Muscle of leg (tissue), 16 donors: ENCODE measurements around the gene FAM131C. TPM values are rescaled to one million over a fixed set of nuclear protein-coding genes. Genes with fewer than 3 reads are reported as not detected.

ENCODE experiments used
- DNase-seq: peaks from one replicate; pipeline ENCODE4 v3.0.0; 2013
- H3K27ac ChIP-seq: one replicate; pipeline ENCODE4 v1.5.1; 2013; ENCODE audit warnings: mild to moderate bottlenecking, low read length, control low read depth
- H3K27me3 ChIP-seq: one replicate; pipeline ENCODE4 v1.6.1; 2013; ENCODE audit warnings: low read length; ENCODE audit not compliant: control insufficient read depth, insufficient read depth
- H3K36me3 ChIP-seq: one replicate; pipeline ENCODE4 v1.6.1; 2013; ENCODE audit warnings: low read length; ENCODE audit not compliant: control insufficient read depth, insufficient read depth
- H3K4me1 ChIP-seq: one replicate; pipeline ENCODE4 v1.6.1; 2013; ENCODE audit warnings: low read length; ENCODE audit not compliant: control insufficient read depth, insufficient read depth
- H3K4me3 ChIP-seq: one replicate; pipeline ENCODE4 v1.5.1; 2013; ENCODE audit warnings: low read length, control low read depth
- H3K9me3 ChIP-seq: replicated peaks from 2 replicates; pipeline ENCODE4 v1.6.1; 2013; ENCODE audit warnings: low read depth, low read length; ENCODE audit not compliant: control insufficient read depth
- WGBS: methylation state at CpG from one replicate; pipeline ENCODE4 v1.1.5; 2013; ENCODE audit warnings: missing lambda C conversion rate; ENCODE audit not compliant: insufficient coverage; 5-methylcytosine and 5-hydroxymethylcytosine counted together
- long read RNA-seq, 11 donors: transcript quantifications; one replicate each; lab custom pipeline, GENCODE V29; 2026
- polyA plus RNA-seq, 8 donors: library from polyadenylated mRNA; unstranded; fragments of 120-200 nt; gene quantifications; one replicate each; pipeline versions ENCODE4 v1.2.1 to v1.2.3, GENCODE V29; 2013; ENCODE audit warnings: inconsistent platforms in 1 of 8, low replicate concordance in 1 of 8; ENCODE audit not compliant: insufficient read length in 8 of 8, insufficient read depth in 1 of 8
- total RNA-seq: library from RNA; stranded (reverse); fragments of 120-200 nt; gene quantifications from one replicate; pipeline ENCODE4 v1.2.4, GENCODE V29; 2013

Gene FAM131C, protein sequence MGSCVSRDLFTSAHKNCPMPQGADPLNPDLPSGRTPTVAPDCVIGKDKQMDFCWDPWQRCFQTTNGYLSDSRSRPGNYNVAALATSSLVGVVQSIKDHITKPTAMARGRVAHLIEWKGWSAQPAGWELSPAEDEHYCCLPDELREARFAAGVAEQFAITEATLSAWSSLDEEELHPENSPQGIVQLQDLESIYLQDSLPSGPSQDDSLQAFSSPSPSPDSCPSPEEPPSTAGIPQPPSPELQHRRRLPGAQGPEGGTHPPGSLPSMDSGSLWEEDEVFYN
- total RNA-seq: 0.09 TPM
- under 1 TPM in 6 of 8 donors, not detected in 2; 0.09 to 0.53 (median 0.15) TPM for polyA plus RNA-seq
- long read RNA-seq, donor 1: 0 reads
- long read RNA-seq, donor 2: 0 reads
- long read RNA-seq, donor 3: 0 reads
- long read RNA-seq, donor 4: 0 reads
- long read RNA-seq, donor 5: 0 reads
- long read RNA-seq, donor 6: 0 reads
- long read RNA-seq, donor 7: 0 reads
- long read RNA-seq, donor 8: 0 reads
- long read RNA-seq, donor 9: 0 reads
- long read RNA-seq, donor 10: 0 reads
- long read RNA-seq, donor 11: 0 reads

- H3K36me3 ChIP-seq: no peaks in the 10 kb centered on the region
- peak within 1 kb of the TSS; percentile 24 for H3K4me3 ChIP-seq
- H3K9me3 ChIP-seq: no peaks in the 10 kb centered on the region
- no peak for DNase-seq
- H3K27ac ChIP-seq: no peak within 1 kb of the TSS
- peaks cover 25% of the 10 kb centered on the region for H3K27me3 ChIP-seq
- WGBS: 1% methylated on average over 37 of the region's 54 CpGs
- peaks cover 10% of the 10 kb centered on the region for H3K4me1 ChIP-seq
These were observed at the start of gene FAM131C for GRCh38 chr1:16073490-16074119. Gene FAM131C (minus strand): TSS chr1:16073651. CDS start chr1:16073442, 209 bp downstream.

- Histone ChIP-seq H3K4me1 (peaks cover 10% of the 10 kb centered on the region), H3K36me3 (peaks cover 13% of the 10 kb centered on the region), H3K27me3 (no peaks in the 10 kb centered on the region), H3K4me3 (no peak overlapping the region), H3K9me3 (no peaks in the 10 kb centered on the region), H3K27ac (no peak overlapping the region)
- WGBS: 61% methylated on average over 5 of the region's 6 CpGs
- no peak for DNase-seq
These were observed 49.5 kb upstream of the FAM131C start for GRCh38 chr1:16122916-16123315.

GRCh38 chr1:16122350-16122881 lies 49.0 kb upstream of the FAM131C start:
- DNase-seq: peak; percentile 1
- H3K27ac ChIP-seq: no peak overlapping the region
- H3K9me3 ChIP-seq: no peaks in the 10 kb centered on the region
- H3K36me3 ChIP-seq: peaks cover 13% of the 10 kb centered on the region
- peaks cover 9% of the 10 kb centered on the region for H3K4me1 ChIP-seq
- no peak overlapping the region for H3K4me3 ChIP-seq
- H3K27me3 ChIP-seq: no peaks in the 10 kb centered on the region
- WGBS: 45% methylated on average over 3 of the region's 4 CpGs

DNA sequence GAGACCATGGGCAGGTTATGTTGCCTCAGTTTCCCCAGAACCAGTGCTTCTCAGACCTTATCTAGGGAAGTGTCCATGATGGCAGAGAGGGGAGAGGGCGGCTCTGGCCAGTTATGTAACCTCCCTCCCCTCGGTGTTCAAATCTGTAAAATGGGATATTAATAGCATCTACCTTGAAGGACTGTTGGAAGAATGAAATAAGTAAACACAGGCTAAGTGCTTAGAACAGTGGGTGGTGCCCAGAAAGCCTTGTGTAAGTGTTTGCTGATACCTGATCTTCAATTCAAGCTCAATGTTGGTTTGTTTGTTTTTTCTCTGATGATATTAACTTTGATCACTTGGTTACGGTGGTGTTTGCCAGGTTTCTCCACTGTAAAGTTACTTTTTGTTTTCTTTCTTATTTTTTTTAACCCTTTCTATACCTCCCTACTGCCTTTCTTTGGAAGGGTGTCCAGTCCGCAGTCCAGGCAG lies 47.5 kb upstream of the FAM131C start:
- H3K27ac ChIP-seq: no peak overlapping the region
- no peaks in the 10 kb centered on the region for H3K27me3 ChIP-seq
- DNase-seq: no peak
- WGBS: no CpG with 5 or more reads among the region's 4 CpGs
- H3K4me3 ChIP-seq: no peak overlapping the region
- H3K9me3 ChIP-seq: no peaks in the 10 kb centered on the region
- H3K4me1 ChIP-seq: peaks cover 6% of the 10 kb centered on the region
- H3K36me3 ChIP-seq: peaks cover 13% of the 10 kb centered on the region

DNA sequence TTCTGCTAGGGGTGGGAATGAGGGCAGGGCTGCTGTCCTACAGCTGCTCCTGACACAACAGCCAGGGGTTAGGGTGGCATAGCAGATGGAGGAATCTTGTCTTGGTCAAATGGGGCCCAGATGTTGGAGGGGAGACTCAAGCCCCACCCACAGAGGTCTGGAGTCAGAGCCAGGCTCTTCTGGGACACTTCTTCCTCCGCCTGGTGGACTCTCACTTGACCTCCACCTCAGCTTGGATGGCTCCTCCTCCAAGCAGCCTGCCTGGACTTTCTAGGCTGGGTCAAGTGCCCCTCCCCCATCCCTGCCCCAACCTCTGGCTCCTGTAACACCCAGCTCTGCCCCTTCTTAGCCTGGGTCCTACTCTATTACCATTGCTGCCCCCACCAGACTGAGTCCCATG lies 47.0 kb upstream of the FAM131C start:
- Histone ChIP-seq H3K4me1 (peaks cover 6% of the 10 kb centered on the region), H3K27ac (no peak overlapping the region), H3K4me3 (no peak overlapping the region), H3K27me3 (no peaks in the 10 kb centered on the region), H3K9me3 (no peaks in the 10 kb centered on the region), H3K36me3 (peaks cover 13% of the 10 kb centered on the region)
- DNase-seq: no peak
- WGBS: 86% methylated on average over 1 of the region's 1 CpG

GRCh38 chr1:16119926-16120325 lies 46.5 kb upstream of the FAM131C start:
- no peaks in the 10 kb centered on the region for H3K9me3 ChIP-seq
- no peak overlapping the region for H3K27ac ChIP-seq
- peaks cover 10% of the 10 kb centered on the region for H3K4me1 ChIP-seq
- H3K4me3 ChIP-seq: no peak overlapping the region
- H3K36me3 ChIP-seq: peaks cover 11% of the 10 kb centered on the region
- 84% methylated on average over 9 of the region's 10 CpGs for whole genome bisulfite sequencing
- H3K27me3 ChIP-seq: no peaks in the 10 kb centered on the region
- DNase-seq: no peak

- no peak for DNase-seq
- WGBS: 94% methylated on average over 6 of the region's 6 CpGs
These were observed 46.1 kb upstream of the FAM131C start for GRCh38 chr1:16119504-16119903.

DNA sequence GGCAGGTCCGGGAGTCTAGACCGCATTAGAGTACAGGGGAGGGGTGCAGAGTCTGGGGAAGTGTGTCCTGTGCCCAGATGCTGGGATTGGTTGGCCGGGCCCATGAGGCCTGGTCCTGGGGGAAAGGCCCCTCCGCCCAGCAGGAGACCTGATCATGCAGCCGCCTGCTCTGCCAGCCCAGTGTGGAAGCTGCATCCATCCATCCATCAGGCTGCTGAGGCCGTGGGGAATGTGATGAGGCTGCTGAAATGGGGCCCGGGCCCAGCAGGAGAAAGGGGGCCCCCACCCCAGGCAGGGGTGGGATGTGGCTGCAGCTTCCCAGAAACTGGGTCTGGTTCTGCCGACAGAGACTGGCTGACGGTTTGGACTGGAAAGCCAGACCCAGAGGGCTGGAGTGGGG lies 45.3 kb upstream of the FAM131C start:
- H3K27ac ChIP-seq: no peak overlapping the region

More at GRCh38 chr1:16119504-16119903, 46.1 kb upstream of the FAM131C start:
- H3K27ac ChIP-seq: no peak overlapping the region
- peaks cover 15% of the 10 kb centered on the region for H3K4me1 ChIP-seq
- peaks cover 8% of the 10 kb centered on the region for H3K36me3 ChIP-seq
- no peak overlapping the region for H3K4me3 ChIP-seq
- no peaks in the 10 kb centered on the region for H3K9me3 ChIP-seq
- no peaks in the 10 kb centered on the region for H3K27me3 ChIP-seq

DNA sequence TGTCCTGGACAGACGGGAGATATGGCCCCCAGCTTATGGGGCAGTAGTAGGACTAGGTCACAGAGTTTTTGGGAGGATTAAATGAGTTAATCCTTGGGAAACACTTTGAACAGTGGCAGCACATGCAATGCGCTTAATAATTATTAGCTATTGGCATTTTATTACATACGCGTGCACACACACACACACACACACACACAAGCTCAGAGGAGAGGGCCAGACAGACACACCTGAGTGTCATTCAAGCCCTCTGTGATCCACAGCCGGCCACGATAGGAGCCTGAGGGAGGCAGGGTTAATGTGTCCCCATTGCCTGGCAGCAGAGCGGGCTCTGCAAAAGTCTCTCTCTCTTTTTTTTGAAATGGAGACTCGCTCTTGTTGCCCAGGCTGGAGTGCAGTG lies 44.5 kb upstream of the FAM131C start:
- DNase-seq: no peak
- H3K27me3 ChIP-seq: no peaks in the 10 kb centered on the region
- 64% methylated on average over 4 of the region's 8 CpGs for WGBS
- no peak overlapping the region for H3K27ac ChIP-seq
- no peaks in the 10 kb centered on the region for H3K9me3 ChIP-seq
- no peak overlapping the region for H3K4me3 ChIP-seq
- peaks cover 21% of the 10 kb centered on the region for H3K4me1 ChIP-seq
- peaks cover under 1% of the 10 kb centered on the region for H3K36me3 ChIP-seq

More for the DNA sequence above, 45.3 kb upstream of the FAM131C start:
- DNase-seq: no peak
- Histone ChIP-seq H3K9me3 (no peaks in the 10 kb centered on the region), H3K4me3 (no peak overlapping the region), H3K4me1 (peaks cover 16% of the 10 kb centered on the region), H3K27me3 (no peaks in the 10 kb centered on the region), H3K36me3 (peaks cover 2% of the 10 kb centered on the region)
- 9% methylated on average over 7 of the region's 9 CpGs for WGBS

DNA sequence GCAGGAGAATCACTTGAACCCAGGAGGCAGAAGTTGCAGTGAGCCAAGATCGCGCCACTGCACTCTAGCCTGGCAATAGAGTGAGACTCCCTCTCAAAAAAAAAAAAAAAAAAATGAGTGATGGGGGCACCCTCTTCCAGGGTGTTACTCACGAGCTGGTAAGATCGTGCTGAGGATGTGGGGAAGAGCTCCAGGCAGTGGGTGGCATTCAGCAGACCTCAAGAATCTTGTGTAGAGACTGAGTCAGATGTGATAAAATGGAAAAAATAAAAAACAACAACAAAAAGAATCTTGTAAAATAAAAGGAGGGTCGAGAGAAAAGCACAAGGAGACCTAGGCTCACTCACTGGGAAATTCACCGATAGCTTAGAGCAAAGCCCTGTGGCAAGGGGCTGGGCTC lies 43.9 kb upstream of the FAM131C start:
- Histone ChIP-seq H3K4me3 (no peak overlapping the region), H3K36me3 (no peaks in the 10 kb centered on the region), H3K27me3 (no peaks in the 10 kb centered on the region), H3K27ac (no peak overlapping the region), H3K9me3 (no peaks in the 10 kb centered on the region), H3K4me1 (peaks cover 27% of the 10 kb centered on the region)
- 79% methylated on average over 2 of the region's 6 CpGs for WGBS
- no peak for DNase-seq
